Upper lobe of left lung (tissue), 4 donors: ENCODE results near the gene GLUD1.
"Not testable (repeated sequence)": the region's sequence is repeated elsewhere in the genome, so short reads cannot be mapped to it uniquely, and the experiment has no call there.

Experiments
- CTCF ChIP-seq, 6 experiments: fragments of 450-650 bp in 4 of 6; fragments of 200-600 bp in 2 of 6; sonication (generic) in 2 of 6; IDR thresholded peaks; one replicate each; pipeline ENCODE4 v1.5.1; 2016 to 2019; ENCODE audit warnings: antibody characterized with exemption in 6 of 6
- EP300 ChIP-seq, 4 donors: sonication (generic); formaldehyde crosslinking; IDR thresholded peaks; one replicate each; pipeline ENCODE4 v1.5.1; 2017; ENCODE audit warnings: antibody characterized with exemption in 4 of 4, control low read depth in 2 of 4
- POLR2AphosphoS5 ChIP-seq, 2 donors: sonication (generic); formaldehyde crosslinking; IDR thresholded peaks; one replicate each; pipeline ENCODE4 v1.5.1; 2017; ENCODE audit warnings: antibody characterized with exemption in 2 of 2

DNA sequence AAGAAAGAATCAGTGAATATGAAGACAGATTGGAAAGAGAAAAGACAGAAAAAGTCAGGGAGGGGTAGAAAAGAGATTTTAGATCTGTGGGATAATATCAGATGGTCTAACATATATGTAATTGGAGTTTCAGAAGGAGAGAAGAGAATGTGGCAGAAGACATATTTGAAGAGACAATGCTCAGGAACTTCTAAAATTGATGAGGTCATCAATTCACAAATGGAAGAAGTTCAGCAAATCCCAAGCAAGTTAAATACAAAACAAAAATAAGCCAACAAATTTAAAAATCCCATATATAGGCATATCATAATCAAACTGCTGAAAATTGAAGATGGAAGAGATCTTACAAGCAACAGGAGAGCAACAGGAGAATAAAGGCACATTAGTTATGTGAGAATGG is 42.8 kb upstream of the GLUD1 start:
- TF ChIP-seq CTCF, EP300, POLR2AphosphoS5 (IDR thresholded peaks at IDR 0.05): not testable (repeated sequence)
